ENCODE measurements around the gene TSHB. TPM values are rescaled to one million over a fixed set of nuclear protein-coding genes. Genes with fewer than 3 reads are reported as not detected.

TSHB gene
- total RNA-seq, 1 experiment from 2014 or later, result not detected

DNA sequence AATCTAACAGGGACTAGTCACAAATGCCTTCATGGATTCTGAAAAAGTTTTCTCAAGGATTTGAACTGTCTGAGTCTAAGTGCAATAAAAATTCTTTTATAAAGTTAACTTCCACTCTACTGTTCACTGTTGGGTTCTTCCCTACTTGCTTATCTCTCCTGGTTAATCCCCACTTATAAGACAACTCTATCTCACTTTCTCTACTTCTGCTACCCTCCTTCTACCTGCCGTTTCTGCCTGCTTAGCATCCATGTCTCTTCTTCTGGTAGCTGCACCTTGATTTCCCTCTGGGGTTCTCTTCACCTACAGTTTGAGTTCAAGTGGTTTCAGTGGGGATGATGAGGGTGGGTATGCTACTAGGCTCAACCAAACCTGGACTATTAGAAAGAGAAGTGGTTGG, 6.0 kb downstream of the TSHB start:
- ATAC-seq, result no peak
- no TSS peak for BruUV-seq (replicated peaks)
- Histone ChIP-seq H3K36me3 (ENCODE audit: control insufficient read depth, insufficient read depth, low read length) (no peaks in the 10 kb centered on the region), H3K4me1 (ENCODE audit: control insufficient read depth, insufficient read depth, low read length) (no peaks in the 10 kb centered on the region), H3K27ac (ENCODE audit: low read length) (no peak overlapping the region), H3K27me3 (ENCODE audit: control insufficient read depth, insufficient read depth, low read length) (no peaks in the 10 kb centered on the region; the same call in 1 of the 2 replicates), H3K9me3 (ENCODE audit: control insufficient read depth, insufficient read depth, low read depth, low read length) (no peaks in the 10 kb centered on the region), H3K4me3 (ENCODE audit: low read depth in 2 of 2, low read length in 2 of 2) (no peak overlapping the region)
- POLR2A ChIA-PET, result no interaction called here
- TF ChIP-seq, protein P1, sequence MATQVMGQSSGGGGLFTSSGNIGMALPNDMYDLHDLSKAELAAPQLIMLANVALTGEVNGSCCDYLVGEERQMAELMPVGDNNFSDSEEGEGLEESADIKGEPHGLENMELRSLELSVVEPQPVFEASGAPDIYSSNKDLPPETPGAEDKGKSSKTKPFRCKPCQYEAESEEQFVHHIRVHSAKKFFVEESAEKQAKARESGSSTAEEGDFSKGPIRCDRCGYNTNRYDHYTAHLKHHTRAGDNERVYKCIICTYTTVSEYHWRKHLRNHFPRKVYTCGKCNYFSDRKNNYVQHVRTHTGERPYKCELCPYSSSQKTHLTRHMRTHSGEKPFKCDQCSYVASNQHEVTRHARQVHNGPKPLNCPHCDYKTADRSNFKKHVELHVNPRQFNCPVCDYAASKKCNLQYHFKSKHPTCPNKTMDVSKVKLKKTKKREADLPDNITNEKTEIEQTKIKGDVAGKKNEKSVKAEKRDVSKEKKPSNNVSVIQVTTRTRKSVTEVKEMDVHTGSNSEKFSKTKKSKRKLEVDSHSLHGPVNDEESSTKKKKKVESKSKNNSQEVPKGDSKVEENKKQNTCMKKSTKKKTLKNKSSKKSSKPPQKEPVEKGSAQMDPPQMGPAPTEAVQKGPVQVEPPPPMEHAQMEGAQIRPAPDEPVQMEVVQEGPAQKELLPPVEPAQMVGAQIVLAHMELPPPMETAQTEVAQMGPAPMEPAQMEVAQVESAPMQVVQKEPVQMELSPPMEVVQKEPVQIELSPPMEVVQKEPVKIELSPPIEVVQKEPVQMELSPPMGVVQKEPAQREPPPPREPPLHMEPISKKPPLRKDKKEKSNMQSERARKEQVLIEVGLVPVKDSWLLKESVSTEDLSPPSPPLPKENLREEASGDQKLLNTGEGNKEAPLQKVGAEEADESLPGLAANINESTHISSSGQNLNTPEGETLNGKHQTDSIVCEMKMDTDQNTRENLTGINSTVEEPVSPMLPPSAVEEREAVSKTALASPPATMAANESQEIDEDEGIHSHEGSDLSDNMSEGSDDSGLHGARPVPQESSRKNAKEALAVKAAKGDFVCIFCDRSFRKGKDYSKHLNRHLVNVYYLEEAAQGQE (IDR thresholded peaks at IDR 0.05; ENCODE audit: insufficient read depth in 1 of 2, low read depth in 2 of 2, low read length in 1 of 2), result no peak
- TF ChIP-seq TCF7L2 (IDR thresholded peaks at IDR 0.05; ENCODE audit: low read depth, low read length) (no peak), SIN3A (IDR thresholded peaks at IDR 0.05; ENCODE audit: borderline replicate concordance, insufficient read depth, low read depth, low read length) (no peak), POLR2AphosphoS5 (IDR thresholded peaks at IDR 0.05; ENCODE audit: low read depth, low read length) (no peak)
- TF ChIP-seq, protein P2, sequence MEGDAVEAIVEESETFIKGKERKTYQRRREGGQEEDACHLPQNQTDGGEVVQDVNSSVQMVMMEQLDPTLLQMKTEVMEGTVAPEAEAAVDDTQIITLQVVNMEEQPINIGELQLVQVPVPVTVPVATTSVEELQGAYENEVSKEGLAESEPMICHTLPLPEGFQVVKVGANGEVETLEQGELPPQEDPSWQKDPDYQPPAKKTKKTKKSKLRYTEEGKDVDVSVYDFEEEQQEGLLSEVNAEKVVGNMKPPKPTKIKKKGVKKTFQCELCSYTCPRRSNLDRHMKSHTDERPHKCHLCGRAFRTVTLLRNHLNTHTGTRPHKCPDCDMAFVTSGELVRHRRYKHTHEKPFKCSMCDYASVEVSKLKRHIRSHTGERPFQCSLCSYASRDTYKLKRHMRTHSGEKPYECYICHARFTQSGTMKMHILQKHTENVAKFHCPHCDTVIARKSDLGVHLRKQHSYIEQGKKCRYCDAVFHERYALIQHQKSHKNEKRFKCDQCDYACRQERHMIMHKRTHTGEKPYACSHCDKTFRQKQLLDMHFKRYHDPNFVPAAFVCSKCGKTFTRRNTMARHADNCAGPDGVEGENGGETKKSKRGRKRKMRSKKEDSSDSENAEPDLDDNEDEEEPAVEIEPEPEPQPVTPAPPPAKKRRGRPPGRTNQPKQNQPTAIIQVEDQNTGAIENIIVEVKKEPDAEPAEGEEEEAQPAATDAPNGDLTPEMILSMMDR (IDR thresholded peaks at IDR 0.05), result no peak
- DNase-seq (ENCODE audit: low read depth, low spot score), result no peak
- in situ Hi-C loops (cut with HindIII; ENCODE audit: low pct_unique_long_range_greater_than_20kb, low sequenced_read_pairs), result no loop called here
- intact Hi-C loops (cut with micrococcal nuclease; ENCODE audit: unreplicated experiment), result no loop called here
- CTCF ChIA-PET, result no interaction called here

DNA sequence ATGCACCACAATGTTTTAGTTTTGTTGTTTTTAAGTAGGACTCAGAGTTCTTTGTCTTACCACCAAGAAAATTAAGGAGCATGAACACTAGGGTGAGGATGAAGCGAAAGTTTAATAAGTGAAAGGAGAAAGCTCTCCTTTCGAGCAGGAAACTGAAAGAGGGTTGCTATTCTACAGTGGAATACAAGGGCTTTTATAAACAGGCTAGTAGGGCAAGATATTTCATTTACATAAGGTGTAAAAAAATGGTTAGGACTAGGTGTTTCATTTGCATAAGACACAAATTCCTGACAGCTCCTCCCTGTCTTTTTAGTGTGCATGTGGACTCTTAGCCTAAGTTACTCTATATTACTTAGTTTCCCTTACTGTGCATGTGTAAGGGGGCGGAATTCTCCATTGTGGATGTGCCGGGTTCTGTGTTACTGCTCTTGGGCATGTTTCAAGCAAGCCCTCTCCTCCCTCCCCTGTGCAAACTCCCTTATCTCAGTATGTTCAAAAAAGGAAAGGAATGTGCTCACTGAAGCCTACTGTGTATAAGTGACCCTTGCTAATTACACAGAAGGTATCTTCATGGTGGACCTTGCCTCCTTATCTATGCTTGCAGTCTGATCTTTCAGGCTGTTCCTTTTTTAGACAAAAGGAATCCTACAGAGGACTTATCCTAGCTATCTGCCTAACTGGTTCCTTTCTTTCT, 7.3 kb downstream of the TSHB start:
- Histone ChIP-seq H3K36me3 (ENCODE audit: control insufficient read depth, insufficient read depth, low read length) (no peaks in the 10 kb centered on the region), H3K4me3 (ENCODE audit: low read depth in 2 of 2, low read length in 2 of 2) (no peak overlapping the region), H3K9me3 (ENCODE audit: control insufficient read depth, insufficient read depth, low read depth, low read length) (no peaks in the 10 kb centered on the region), H3K27me3 (ENCODE audit: control insufficient read depth, insufficient read depth, low read length) (no peaks in the 10 kb centered on the region; the same call in 1 of the 2 replicates), H3K4me1 (ENCODE audit: control insufficient read depth, insufficient read depth, low read length) (no peaks in the 10 kb centered on the region), H3K27ac (ENCODE audit: low read length) (no peak overlapping the region)
- in situ Hi-C loops (cut with HindIII; ENCODE audit: low pct_unique_long_range_greater_than_20kb, low sequenced_read_pairs) (no loop called here), intact Hi-C loops (cut with micrococcal nuclease; ENCODE audit: unreplicated experiment) (no loop called here)
- TF ChIP-seq, protein P2 (IDR thresholded peaks at IDR 0.05), result no peak
- TF ChIP-seq POLR2AphosphoS5 (IDR thresholded peaks at IDR 0.05; ENCODE audit: low read depth, low read length) (no peak), TCF7L2 (IDR thresholded peaks at IDR 0.05; ENCODE audit: low read depth, low read length) (no peak), SIN3A (IDR thresholded peaks at IDR 0.05; ENCODE audit: borderline replicate concordance, insufficient read depth, low read depth, low read length) (no peak)
- TF ChIP-seq, protein P1 (IDR thresholded peaks at IDR 0.05; ENCODE audit: insufficient read depth in 1 of 2, low read depth in 2 of 2, low read length in 1 of 2), result no peak
- ChIA-PET CTCF (no interaction called here), POLR2A (no interaction called here)
- no TSS peak for BruUV-seq (replicated peaks)
- ATAC-seq, result no peak
- DNase-seq (ENCODE audit: low read depth, low spot score), result no peak
